GM21360 (cell line): ENCODE results near the gene ATIC.

Source experiments
- ATAC-seq: cut with Tn5 transposase; IDR thresholded peaks from one replicate; pipeline ENCODE4 v1.9.1; 2021; ENCODE audit warnings: mild to moderate bottlenecking, moderate library complexity; ENCODE audit not compliant: unreplicated experiment

Gene ATIC

DNA sequence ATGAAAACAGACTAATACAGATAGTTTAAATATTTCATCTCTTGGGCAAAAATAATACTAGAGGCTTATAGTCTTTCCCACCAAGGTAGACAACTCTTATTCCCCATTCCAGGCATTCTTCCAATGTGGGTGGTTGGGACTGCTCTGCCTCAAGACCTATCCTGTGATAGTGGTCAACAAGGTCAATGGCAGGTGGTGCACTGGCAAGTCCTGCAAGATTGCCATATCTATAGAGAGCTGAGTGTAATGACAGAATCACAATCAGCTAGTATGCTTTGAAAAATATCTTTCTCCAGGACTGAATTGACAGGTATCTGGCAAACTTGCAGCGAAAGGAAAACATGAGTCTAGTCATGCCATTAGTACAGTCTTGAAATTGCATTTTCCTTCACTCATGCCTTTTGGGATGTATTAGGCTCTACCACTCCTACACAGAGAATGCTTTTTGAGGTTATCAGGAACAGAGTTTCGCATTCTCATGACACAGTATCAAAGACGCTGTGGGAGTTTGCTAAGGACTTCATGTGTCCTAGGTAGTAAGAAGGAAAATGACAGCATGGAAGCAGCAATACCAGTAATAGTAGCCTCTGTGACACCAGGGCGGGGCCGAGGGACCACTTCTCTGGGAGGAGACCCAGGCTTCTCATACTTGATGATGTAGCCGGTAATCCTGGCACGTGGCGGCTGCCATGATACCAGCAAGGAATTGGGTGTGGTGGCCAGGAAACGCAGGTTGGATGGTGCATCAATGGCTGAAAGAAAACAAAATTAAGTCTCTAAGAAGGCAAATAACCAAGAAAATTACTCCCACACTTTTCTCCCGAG lies 63.0 kb downstream of the ATIC start:
- no peak for ATAC-seq

DNA sequence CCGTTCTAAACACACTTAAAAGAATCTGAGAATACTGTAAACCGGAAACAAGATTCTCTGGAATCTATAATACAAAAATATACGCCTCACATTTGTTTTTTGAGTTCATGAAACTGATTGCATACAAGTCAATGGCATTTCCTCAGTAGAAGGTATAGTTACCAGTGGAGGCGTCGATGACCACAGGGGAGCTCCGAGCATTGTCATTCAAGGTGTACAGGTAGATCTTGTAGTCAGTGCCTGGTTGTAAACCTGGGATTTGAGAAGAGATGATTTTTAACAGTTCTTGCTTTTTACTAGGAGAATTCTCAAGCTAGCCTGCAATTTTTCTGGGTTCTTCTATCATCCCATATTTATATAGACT lies 63.6 kb downstream of the ATIC start:
- ATAC-seq = no peak

DNA sequence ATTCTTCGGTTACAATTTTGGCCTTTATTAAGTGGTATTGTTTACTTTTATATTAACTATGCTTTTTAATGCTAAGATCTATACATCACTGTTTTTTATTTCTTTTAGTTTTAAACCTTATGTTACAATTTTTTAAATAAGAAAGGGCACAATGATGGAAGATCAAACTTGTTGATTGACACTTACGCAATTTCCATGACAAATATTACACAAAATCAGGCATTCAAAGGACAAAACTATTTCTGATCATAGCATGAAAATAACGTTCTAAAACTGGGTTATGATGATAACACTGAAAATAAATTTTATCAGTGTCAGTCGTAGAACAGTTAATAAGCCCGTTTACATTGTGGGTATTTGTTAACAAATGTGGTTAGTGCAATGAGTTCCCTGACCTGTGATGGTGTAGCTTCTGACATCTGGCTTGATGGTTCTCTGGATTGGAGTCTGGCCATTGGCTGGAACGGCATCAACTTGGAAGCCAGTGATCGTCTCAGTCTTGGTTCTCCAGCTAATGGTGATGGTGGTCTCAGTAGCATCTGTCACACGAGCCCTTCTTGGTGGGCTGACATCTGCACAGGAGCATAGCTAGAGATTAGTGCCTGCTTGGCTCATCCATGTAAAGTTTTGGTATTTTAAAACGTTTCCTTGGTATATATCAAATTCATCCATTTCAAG lies 64.4 kb downstream of the ATIC start:
- ATAC-seq = no peak

DNA sequence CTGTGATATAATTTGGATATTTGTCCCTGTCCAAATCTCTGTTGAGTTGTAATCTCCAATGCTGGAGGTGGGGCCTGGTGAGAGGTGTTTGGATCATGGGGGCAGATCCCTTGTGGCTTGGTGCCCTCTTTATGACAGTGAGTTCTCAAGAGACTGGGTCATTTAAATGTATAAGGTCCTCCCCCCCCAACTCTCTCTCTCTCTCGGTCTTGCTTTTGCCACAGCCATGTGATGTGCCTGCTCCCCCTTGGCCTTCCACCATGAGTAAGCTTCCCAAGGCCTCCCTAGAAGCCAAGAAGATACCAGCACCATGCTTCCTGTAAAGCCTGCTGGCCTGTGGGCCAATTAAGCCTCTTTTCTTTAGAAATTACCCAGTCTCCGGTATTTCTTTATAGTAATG lies 65.4 kb downstream of the ATIC start:
- ATAC-seq = no peak

DNA sequence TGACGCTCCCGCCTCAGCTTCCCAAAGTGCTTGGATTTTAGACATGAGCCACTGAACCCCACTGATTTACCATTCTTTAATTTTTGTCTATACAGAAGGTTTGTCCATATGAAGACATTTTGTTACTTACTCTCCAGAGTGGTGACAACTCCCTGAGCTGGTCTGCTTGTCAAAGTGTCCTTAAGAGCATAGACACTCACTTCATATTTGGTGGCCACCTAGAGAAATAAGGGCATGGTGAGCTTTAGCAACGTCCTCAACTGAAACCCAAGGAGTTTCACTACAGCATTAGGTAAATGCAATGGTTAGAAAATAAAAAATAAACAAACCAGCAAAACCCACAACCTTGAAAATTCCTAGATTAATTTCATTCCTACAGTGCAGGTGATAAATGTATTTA lies 66.2 kb downstream of the ATIC start:
- ATAC-seq = no peak

DNA sequence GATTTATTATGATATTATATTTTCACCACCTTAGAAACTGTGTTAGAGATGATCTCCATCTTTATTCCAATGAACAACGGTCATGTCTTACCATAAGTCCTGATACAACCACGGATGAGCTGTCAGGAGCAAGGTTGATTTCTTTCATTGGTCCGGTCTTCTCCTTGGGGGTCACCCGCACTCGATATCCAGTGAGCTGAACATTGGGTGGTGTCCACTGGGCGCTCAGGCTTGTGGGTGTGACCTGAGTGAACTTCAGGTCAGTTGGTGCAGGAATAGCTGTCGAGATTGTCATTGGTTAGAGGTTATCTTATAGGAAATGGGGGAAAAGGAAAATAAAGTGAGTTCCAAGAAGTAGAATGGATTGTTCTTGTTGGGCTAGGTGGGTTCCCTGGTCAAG lies 67.2 kb downstream of the ATIC start:
- ATAC-seq = no peak

DNA sequence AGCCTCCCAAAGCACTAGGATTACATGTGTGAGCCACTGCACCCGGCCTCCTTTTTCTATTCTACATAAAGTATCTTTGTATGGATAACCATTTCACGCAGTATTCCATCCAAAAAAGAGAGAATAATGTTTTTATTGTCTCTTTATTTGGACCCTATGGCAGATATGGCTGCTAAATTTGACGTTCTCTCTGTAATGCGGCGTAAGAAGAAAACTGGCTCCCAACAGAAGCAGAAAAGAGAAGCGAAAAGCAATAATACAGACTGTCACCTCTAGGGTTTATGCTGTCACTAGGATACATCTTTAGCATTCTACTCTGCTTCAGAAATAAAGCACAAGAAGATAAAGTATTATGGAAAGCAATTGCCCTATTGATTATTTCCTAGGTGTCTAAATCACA lies 68.1 kb downstream of the ATIC start:
- no peak for ATAC-seq

DNA sequence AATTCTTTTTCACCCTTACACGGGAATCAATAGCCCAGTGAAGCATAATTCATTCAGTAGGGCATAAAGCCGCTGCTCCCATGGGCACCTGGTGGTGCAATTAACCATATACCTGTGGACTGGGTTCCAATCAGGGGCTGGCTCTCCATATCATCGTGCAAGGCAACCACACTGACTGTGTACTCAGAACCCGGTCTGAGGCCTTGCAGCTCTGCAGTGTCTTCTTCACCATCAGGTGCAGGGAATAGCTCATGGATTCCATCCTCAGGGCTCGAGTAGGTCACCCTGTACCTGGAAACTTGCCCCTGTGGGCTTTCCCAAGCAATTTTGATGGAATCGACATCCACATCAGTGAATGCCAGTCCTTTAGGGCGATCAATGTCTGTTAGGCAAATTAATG lies 68.8 kb downstream of the ATIC start:
- no peak for ATAC-seq

DNA sequence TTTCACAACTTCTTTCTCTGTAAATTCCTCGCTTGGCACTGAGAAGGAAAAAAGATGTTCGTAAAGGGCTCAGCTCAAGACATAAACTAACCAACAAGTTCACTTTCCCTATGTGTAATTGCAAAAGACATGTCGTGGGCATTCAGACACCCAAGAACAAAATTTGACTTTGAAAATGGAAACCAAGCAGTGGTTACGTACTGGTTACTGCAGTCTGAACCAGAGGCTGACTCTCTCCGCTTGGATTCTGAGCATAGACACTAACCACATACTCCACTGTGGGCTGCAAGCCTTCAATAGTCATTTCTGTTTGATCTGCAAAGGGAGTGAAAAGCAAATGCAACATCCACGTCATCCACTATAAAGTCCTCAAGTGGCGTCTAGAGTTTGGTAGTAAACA lies 70.2 kb downstream of the ATIC start:
- ATAC-seq = no peak

DNA sequence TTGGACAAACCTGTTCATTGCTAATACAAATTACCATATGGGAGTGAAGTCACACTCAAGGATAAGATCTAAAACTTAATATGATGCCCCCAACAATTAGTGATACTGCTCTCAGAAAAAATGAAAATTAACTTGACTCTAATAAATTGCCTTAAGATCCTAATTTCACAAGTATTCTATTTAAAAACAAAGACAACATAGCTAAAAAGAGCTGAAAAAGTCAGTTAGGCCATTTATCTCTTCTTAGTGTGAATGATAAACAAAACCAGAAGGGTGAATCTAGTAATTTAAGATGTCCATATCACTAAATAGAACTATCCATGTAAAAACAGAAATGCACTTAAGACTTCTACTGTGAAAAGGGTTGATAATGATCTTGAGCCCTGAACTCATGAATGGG lies 70.6 kb downstream of the ATIC start:
- ATAC-seq = no peak

DNA sequence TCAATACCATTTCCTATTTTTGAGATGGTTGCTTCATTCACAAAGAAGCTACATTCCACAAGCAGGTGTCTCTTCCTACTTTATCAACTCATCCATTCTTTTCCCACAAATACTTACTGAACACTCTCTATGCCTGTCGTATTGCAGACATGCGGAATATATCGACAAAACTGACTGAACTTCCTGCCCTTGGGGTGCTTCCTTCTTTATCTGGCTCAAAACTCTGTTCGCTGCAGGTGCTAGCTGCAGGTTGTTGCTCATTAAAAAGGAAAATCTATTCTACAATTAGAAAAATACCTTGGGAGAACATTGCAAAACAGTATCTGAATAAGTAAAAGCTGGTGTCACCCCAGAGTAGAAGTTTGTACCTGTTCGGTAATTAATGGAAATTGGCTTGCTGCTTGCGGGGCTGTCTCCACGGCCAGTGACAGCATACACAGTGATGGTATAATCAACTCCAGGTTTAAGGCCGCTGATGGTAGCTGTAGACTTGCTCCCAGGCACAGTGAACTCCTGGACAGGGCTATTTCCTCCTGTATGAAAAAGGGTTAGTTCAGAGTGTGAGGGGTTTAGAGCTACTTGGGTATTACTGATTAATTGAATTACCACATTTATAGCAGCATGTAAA lies 71.9 kb downstream of the ATIC start:
- ATAC-seq = no peak

DNA sequence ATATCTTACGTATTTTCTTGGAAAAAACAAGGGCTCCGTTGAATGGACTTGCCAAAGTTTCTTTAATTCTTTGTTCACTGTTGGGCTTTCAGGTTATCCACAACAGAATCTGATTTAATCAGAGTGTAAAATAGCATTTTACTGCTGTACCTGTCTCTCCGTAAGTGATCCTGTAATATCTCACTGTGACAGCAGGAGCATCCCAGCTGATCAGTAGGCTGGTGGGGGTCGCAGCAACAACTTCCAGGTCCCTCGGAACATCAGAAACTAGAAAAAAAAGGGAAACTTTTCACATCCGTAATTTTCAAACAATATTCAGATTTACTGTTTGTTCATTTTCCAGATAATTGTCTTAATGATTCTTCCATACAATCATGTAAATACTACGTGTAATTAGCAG lies 72.9 kb downstream of the ATIC start:
- no peak for ATAC-seq

DNA sequence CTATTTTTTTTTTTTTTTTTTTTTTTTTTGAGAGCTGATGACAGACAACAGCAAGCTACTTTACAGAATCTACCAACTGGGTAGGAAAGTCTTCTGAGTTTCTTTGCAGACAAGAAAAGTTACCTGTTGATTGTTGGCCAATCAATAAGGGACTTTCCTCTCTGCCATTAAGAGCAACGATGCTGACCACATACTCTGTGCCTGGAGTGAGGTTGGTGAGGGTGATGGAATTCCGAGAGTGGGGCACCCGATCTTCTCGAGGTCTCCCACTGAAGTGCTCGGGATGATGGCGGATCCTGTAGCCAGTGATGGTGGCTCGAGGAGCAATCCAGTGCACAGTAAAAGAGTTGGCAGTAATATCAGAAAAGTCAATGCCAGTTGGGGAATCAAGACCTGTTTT lies 74.7 kb downstream of the ATIC start:
- ATAC-seq = no peak

DNA sequence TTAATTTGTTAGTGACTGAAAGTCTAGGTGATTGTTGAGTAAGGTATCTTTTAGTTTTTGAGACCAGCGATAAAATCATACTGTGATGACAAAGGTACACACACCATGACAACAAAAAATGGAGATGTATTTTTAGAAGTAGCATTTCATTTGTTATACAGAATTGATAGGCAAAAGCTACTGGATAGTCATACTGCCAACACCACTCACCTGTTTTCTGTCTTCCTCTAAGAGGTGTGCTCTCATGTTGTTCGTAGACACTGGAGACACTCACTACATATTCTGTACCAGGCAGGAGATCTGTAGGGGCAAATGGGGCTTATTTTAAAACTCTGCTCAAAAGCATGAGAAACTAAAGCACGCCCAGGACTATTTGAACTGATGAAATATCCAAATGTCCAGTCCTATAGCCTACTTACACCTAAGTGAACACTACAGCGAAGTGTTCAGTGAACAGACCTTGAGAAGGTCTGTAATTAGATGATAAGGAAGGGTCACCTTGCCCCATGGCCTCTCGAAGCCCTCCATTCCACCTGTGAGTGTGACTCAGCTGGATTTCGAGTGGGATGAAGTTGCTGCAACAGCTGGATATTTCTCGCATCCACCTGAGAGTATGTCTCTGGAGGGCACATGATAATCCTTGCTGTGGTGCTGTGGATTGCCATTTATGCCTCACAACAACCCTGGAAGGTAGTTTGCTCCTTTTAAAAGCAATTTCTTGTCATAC lies 76.3 kb downstream of the ATIC start:
- no peak for ATAC-seq

DNA sequence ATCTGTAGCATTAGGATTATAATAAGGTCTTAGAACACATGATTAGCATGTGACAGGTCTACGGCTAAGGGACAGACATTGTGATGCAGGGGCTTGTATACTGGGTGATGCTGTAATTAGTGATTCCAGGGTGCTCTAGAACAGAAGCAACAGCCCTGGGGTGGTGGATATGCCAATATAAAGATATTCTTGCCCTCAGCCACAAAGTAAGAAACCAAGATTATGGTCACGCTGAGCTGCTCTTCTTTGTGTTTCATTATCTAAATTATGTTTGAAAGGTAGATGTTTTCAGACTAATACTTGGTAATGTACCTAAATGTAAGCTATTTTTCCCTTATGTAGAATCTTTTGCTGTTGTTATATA lies 78.7 kb downstream of the ATIC start:
- no peak for ATAC-seq

DNA sequence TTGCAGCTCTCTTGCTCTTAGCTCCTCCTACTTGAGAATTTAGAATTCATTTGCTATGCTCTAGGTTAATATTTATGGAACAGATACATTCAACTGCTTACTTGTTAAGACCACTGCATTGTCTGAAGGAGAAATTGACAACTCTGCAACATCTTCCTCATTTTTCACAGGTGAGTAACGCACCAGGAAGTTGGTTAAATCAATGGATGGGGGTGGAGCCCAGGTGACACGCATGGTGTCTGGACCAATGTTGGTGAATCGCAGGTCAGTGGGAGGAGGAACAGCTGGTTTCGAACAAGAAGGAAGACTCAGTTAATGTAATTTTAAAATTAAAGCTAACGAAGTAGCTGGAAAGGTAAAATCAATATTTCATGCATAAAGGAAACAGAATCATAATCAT lies 79.7 kb downstream of the ATIC start:
- ATAC-seq = no peak

DNA sequence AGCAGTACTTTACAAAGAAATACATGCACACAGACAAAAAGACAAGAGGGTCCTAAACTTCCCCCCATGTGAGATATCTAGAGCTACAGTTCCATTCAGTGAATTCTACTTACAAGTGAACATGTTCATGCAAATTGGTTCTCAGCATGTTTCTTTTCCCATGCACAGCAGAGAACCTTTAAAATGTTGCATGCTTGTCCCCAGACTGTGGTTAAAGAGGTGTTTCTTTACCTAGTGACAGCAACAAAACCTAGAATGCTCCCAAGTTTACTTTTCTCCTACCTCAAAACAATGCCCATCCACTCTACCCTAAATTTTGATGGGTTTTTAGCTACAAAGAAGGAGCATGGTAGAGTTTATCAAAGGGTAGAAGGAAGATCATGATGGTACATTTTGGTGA lies 80.3 kb downstream of the ATIC start:
- no peak for ATAC-seq

DNA sequence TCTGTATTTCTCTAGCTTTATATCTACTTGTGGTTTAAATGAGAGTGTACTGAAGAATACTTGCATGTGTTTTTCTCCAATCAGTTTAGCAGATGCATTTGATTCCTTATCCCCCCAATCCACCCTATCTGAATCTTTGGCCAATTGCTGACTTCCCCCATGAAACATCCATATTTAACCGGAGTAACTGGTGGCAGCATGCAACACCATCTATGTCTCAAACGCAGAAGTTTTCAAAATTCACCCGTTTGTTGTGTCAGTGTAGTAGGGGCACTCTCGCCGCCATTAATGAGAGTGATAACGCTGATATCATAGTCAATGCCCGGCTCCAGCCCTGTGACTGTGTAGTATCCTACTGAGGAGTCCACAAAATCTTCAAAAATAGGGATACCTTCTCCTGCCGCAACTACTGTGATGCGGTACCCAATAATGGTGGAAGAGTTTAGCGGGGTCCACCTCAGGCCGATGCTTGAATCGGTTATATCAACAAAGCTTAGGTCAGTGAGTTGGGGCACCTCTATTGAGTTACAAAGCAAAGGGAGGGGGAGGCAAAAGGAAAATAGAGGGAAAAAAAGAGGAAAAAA lies 80.9 kb downstream of the ATIC start:
- ATAC-seq = no peak

DNA sequence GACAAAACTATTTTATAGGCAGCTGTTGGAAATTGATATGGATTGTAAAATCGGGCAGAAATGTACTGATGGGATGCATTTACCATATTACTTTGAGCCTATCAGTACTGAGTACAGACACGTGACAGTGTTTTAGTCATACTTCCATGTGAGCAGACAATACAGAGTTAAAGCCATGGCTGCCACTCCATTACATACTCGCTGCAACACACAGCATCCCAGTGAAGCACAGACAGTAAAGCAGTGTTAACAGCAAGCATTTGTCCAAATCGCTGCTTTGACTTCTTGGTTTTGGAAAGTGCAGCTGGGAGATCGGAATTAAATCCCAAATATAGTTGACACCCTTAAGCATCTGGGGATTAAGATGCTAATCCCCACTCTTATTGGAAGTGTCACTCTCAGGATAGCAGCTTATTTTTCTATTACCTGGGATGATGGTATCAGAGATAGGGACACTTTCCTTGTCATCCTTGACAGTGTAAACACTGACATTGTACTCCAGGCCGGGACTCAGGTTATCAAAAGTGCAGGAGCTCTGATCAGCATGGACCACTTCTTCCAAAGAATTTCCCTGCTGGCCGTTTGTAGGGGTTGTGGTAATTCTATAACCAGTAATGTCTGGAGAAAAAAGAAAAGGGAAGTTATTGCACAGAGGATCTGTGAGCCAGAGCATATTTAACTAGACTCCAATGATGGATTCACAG lies 82.4 kb downstream of the ATIC start:
- no peak for ATAC-seq

DNA sequence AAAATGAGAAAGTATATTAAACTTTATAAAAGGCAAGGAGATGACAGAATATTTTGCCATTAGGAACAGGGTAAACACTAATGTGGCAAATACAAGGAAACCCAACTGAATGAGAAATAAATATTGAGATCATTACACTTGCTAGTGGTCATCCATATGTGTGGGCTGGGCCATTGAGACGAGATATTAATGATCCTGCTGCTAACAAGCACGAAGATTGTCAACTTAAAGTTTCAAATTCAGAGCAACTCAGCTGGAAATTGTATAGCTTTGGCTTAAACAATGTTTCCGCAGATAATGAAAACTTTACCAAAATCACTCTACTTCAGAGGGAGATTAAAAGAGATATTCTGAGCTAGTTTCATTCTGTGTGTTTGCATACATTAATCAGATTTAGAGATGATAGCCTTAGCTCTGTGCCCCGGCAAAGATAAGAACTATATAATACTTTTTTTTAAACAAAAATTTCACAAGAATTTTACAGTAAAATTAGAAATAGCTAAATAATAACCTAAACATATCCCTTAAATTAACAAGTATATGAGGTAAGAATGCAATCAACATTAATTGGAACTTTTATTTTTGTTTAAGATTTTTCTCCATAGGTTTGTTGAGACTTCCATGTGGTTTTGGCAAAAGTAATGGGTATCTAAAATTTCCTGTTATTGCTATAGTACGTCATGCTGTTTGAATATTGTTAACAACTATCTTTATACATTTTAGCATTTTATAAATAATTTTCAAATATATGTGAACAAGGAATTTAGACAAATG lies 84.0 kb downstream of the ATIC start:
- ATAC-seq = no peak
